Epithelial cell of esophagus (primary cell): ENCODE measurements around the gene CCDC159.

Experiments
- DNase-seq: peaks from one replicate; pipeline ENCODE4 v3.0.0; 2010; ENCODE audit warnings: low read depth
- H3K4me3 ChIP-seq: 2 replicates; pipeline ENCODE4 v1.5.1; 2011; ENCODE audit warnings: mild to moderate bottlenecking, low read length, control low read depth
- TF ChIP-seq, protein P1 (sequence below): IDR thresholded peaks from 2 replicates; pipeline ENCODE4 v1.5.1; 2011; ENCODE audit warnings: low read depth, mild to moderate bottlenecking, low read length, control low read depth, inconsistent platforms; ENCODE audit not compliant: insufficient read depth; ENCODE audit errors: missing control alignments

Gene CCDC159

DNA sequence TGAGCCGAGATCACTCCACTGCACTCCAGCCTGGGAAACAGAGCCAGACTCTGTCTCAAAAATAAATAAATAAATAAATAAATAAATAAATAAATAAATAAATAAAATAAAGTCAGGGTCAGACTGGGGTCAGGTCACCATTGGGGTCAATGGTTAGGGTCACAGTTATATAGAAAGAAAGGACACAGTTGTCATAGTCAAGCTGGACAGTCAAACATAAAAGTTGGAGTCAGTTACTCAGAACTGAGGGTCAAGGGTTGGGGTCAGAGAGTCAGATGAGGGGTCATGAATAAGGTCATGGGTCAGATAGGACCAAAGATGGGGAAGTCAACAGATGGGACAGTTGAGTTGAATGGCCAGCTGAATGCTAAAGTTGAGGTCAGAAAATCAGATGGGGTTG is 54.5 kb downstream of the CCDC159 start:
- no peak overlapping the region for H3K4me3 ChIP-seq
- DNase-seq, result no peak
- TF ChIP-seq, protein P1, sequence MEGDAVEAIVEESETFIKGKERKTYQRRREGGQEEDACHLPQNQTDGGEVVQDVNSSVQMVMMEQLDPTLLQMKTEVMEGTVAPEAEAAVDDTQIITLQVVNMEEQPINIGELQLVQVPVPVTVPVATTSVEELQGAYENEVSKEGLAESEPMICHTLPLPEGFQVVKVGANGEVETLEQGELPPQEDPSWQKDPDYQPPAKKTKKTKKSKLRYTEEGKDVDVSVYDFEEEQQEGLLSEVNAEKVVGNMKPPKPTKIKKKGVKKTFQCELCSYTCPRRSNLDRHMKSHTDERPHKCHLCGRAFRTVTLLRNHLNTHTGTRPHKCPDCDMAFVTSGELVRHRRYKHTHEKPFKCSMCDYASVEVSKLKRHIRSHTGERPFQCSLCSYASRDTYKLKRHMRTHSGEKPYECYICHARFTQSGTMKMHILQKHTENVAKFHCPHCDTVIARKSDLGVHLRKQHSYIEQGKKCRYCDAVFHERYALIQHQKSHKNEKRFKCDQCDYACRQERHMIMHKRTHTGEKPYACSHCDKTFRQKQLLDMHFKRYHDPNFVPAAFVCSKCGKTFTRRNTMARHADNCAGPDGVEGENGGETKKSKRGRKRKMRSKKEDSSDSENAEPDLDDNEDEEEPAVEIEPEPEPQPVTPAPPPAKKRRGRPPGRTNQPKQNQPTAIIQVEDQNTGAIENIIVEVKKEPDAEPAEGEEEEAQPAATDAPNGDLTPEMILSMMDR, result no peak

DNA sequence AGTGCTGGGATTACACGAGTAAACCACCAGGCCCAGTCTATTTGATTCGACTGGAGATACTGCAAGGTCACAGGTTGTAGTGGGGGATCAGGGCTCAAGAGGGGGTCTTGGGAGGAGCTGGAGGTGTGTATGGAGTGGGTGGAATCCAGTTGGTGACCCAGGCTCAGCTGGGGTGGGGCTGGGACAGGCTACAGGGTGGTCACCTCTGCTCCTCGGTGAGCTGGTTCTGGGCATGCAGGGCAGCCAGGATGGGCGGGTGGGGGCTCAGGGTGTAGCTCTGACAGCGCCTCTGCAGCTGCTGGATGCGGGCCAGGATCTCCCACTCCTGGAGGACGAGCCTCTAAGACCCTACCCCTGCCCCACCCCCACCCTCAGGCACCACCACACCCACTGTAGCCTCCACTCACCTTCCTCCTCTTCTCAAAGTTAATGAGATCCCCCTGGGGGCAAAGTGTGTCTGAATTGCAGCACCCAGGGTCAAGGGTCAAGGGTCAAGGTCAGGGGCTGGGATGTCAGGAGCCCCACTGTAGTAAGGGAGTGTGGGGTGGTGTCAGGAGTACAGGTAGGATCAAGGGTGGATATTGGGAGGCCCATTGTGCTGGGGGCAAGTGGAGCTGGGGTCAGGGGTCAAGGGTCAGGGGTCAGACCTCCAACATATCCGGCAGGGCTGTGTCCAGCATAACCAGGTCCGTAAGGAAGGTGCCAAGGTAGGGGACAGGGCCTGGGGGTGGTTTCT is 55.7 kb downstream of the CCDC159 start:
- DNase-seq, result no peak
- H3K4me3 ChIP-seq, result no peak overlapping the region
- TF ChIP-seq, protein P1, result no peak
